Brain pericyte (primary cell): Measurements from ENCODE around the gene PLA2G2F.

Experiments
- DNase-seq: peaks from one replicate; pipeline ENCODE4 v3.0.0-alpha.2; 2012; ENCODE audit warnings: low read depth, low spot score

PLA2G2F gene

GRCh38 chr1:20188455-20188817, 49.3 kb downstream of the PLA2G2F start:
- no peak for DNase-seq

GRCh38 chr1:20189664-20190063, 50.5 kb downstream of the PLA2G2F start:
- no peak for DNase-seq

GRCh38 chr1:20190256-20191160, 51.4 kb downstream of the PLA2G2F start:
- no peak for DNase-seq

- DNase-seq, result no peak
Measured at GRCh38 chr1:20191266-20191825, 52.2 kb downstream of the PLA2G2F start.

- DNase-seq, result no peak
Measured at GRCh38 chr1:20192364-20192763, 53.2 kb downstream of the PLA2G2F start.

- no peak for DNase-seq
Measured at GRCh38 chr1:20192871-20193411, 53.8 kb downstream of the PLA2G2F start.

- no peak for DNase-seq
Measured at GRCh38 chr1:20194224-20194623, 55.1 kb downstream of the PLA2G2F start.

GRCh38 chr1:20194757-20195461, 55.8 kb downstream of the PLA2G2F start:
- no peak for DNase-seq

- no peak for DNase-seq
Measured at GRCh38 chr1:20195462-20195780, 56.3 kb downstream of the PLA2G2F start.

- no peak for DNase-seq
Measured at GRCh38 chr1:20197329-20197791, 58.2 kb downstream of the PLA2G2F start.

- DNase-seq, result no peak
Measured at GRCh38 chr1:20198296-20198695, 59.2 kb downstream of the PLA2G2F start.

- DNase-seq, result no peak
Measured at GRCh38 chr1:20198918-20199317, 59.8 kb downstream of the PLA2G2F start.

GRCh38 chr1:20199403-20199802, 60.3 kb downstream of the PLA2G2F start:
- no peak for DNase-seq

GRCh38 chr1:20199840-20200239, 60.7 kb downstream of the PLA2G2F start:
- no peak for DNase-seq
